ENCODE measurements around the gene LTC4S.

The LTC4S gene

DNA sequence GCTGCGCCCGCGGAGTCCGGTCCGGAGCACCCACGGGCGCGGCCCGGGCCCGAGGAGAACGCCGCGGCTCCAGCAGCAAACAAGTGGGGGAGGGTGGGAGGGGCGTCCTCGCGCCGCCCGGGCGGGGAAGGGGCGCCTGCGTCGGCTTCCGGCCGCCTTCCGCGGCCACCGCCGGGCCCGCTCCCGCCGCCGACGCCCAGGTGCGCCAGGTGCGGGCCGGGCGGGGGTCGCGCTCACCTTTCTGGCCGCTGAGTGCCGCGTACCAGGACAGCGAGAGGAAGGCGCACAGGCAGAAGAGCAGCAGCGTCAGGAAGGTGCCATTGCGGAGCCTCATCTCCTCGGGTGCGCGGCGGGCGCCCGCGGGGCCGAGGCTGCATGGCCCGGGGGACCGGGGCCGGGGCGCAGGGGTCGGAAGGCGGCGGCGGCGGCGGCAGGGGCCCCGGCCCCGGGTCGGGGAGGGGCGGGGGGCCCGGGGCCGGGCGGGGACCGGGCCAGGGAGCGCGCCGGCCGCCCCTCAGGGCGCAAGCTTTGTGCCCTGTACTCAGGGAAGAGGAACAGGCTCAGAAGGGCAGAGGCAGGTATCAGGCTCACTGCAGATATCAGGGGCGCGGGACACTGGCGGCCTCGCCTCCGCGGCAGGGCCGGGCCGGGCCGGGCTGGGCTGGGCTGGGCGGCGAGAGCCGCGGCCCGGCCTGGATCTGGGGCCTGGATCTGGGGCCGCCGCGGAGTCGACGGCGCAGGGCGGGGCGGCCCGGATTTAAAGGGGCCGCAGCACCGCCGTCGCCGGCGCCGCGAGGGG, 12.7 kb downstream of the LTC4S start, which contains the start of gene MGAT4B:
Gene MGAT4B (minus strand): TSS at position 617 of the 799 bp plus-strand sequence. CDS start 283 bp downstream, at position 334.
- no peak for DNase-seq (ENCODE audit: low read depth in 2 of 2)

DNA sequence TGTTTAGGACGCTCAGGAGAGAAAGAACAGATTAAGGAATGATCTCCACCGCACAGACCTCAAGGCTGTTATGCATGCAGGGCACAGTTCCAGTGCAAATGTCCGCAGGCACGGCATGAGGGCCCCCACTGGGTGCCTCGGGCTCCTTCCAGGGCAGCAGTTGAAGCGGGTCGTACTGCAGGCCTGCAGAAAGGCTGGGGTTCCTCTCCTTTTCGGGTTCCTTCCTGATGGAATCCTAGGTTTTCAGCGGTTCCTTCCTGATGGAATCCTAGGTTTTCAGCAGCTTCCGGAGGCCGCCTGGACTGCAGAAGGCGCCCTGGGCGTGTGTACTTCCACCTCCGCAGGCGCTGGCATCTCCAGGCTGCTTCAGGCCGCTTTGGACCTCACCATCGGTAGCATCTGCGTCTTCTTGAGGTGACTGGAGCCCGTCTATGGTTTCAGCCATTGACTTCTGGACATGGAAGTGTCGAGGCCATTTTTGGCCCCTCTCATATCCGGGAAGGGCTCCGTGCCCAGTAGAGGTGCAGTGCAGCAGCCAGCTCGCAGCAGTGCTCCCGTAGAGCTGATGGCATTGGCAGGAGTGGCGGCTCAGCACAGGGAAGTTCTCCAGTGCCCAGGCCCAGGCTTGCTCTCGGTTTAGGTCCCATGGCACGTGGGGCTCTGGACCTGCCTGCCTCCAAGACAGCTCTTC, 18.5 kb downstream of the LTC4S start:
- DNase-seq (ENCODE audit: low read depth in 2 of 2), result no peak

GRCh38 chr5:179812997-179813607, 19.3 kb downstream of the LTC4S start:
- DNase-seq (ENCODE audit: low read depth in 2 of 2), result no peak

DNA sequence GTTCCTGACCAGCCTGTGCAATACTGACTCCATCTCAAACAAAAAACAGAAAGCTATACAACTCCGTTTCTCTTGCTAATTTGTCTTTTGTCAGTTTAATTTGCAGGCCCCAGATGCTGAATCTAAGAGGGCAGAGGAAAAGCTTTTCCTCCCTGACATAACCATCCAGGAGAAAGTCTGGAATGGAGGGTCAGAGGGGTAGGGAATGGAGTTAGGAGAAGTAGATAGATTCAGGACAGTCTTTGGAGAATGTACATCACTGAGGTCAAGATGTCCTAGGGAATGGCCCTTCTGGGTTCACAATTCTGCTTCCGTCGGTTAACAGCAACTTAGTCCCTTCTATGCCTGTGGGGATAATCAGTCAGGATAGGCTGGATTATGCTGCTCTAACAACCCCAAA, 20.3 kb downstream of the LTC4S start:
- no peak for DNase-seq (ENCODE audit: low read depth in 2 of 2)

GRCh38 chr5:179815491-179816249, 21.9 kb downstream of the LTC4S start:
- no peak for DNase-seq (ENCODE audit: low read depth in 2 of 2)

DNA sequence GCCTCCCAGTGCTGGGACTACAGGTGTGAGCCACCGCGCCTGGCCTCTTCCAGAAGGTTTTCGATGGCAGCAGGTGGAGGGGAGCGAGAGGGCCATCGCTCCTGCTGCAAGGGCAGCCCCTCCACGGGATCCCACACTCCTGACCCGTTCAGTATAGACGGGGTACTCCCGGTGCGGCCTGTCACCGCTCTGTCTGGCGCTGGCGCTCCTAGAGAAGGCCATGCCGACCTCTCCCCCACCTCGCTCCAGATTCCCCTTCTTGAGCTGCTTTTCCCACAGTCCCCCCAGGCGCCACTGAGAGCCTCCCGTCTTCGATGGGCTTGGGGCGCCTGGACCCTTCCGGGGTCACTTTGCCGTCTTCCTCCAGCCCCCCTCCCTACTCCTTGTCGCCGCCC, 22.6 kb downstream of the LTC4S start:
- no peak for DNase-seq (ENCODE audit: low read depth in 2 of 2)

GRCh38 chr5:179816796-179817469, 23.1 kb downstream of the LTC4S start:
- DNase-seq (ENCODE audit: low read depth in 2 of 2), result no peak

DNA sequence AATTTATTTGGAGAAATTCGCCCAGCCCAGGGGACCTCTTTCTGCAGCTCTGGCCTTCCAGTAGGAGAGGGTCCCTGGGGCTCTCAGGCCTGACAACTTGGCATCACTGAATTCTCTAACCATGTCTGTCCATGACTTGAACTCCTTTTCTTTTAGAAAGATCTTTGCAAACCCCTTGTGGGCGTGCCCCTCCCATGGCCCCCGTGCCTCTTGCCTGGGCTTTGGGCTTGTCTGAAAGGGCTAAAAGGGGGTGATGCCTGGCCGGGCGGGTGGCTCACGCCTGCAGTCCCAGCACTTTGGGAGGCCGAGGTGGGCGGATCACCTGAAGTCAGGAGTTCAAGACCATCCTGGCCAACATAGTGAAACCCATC, 23.7 kb downstream of the LTC4S start:
- DNase-seq (ENCODE audit: low read depth in 2 of 2), result no peak

DNA sequence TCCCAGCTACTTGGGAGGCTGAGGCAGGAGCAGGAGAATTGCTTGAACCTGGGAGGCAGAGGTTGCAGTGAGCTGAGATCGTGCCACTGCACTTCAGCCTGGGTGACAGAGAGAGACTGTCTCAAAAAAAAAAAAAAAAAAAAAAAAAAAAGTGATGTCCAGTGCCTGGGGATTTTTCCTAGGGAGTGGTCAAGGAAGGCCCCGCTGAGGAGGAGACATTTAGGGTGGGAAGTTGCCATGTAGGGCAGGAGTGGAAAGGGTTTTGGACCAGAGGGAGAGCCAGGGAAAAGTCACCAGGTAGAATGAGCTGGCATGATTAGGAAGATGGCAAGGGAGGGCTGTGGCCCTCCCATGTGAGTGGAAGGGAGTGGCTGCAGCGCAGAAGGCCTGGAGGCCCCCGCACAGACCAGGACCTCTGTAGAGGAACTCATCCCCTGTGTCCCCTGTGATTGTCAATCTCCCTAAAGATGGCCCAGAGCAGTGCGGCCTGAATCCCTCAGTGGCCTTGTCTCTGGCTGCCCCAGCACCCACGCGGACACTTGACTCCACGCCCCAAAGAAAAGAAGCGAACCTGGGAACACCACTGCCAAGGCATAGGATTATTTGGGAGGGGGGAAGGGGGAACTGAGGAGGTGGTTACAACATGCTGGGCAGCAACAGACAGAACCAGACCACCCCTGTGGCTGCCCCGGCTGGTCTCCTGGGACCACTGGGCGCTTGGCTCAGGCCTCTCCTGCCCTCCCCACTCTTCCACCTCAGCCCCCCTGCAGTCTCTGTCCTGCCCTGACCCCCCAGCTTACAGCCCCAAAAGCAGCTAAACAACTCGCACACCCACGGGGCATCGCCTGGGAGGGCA, 24.3 kb downstream of the LTC4S start:
- DNase-seq (ENCODE audit: low read depth in 2 of 2), result no peak

DNA sequence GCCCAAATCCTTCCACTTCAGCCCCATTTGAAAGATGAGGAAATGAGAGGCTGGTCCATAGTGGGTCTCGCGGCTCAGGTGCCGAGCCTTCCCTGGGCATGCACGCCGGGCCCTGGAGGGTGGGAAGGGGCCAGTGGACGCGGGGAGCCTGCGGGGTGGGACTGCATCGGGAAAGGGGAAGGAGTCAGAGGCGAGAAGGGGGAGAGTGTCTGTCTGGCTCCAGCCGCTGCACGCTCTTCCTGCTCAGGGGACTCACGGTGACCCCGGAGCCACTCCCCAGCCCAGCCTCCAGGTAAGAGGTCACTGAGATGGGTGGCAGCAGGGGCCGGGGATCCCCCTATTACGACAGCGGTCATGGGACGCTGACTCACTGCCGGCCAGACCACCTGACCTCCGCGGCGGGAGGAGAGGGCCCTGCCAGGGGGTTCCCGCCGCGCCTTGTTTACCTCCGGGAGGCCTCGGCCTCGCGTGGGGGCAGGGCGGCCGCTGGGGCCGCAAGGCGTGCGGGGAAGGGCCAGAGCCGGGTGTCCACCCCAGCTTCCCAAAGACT, 25.0 kb downstream of the LTC4S start:
- DNase-seq (ENCODE audit: low read depth in 2 of 2), result peak; percentile 49 to 51

DNA sequence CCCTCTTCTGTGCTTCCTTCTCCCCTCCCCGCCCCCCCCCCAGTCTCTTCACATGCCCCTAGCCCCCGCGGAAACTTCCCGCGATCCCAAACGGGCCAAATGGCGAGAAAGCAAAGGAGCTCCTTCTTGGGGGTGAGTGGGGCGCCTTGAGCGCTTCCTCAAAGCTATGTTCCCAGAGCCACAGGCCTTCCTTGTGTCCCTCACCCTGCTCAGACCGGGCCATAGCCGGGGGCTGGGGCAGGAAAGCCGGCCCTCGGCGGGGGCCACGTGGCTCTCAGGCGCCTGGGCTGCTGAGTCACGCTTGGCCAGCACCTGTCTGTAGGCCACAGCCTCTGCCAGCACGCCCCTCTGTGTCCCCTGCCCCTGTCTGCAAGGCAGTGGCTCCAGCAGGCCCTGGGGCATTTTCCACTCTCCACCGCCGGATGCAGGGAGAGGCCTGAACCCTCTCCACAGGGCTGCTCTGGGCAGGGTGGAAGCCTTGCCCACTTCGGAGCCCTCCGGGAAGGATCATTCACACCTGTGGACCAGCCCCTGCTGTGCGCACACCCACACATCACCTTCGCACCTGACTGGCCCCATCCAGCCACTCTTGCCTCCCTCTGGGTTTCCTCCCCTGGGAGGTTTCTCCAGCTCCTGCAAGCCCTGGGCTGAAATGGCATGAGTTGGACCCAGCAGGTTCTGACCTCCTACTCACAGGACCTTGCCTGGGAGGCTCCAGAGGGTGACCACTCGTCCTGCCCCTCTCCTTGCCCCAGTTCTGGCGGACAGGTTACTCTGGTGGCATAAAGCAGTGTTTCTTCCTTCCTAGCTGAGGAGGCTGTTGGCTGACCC, 25.7 kb downstream of the LTC4S start:
- DNase-seq (ENCODE audit: low read depth in 2 of 2), result no peak

DNA sequence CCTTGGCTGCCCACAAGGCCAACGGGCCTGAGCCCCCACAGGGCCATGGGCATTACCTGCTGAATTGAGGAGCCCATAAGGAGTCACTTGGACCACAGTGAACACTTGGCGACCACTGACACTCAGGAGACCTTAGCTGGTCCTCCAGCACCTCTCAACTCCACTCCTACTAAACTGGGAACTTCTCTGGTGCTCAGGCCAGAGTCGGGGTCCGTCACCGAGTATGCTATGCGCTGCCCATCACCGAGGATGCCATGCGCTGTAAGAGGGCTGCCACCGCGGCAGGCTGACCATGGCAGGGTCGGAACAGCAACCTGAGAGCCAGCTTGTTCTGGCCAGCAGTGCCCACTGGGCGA, 26.3 kb downstream of the LTC4S start:
- no peak for DNase-seq (ENCODE audit: low read depth in 2 of 2)

GRCh38 chr5:179820483-179821297, 26.9 kb downstream of the LTC4S start, which contains the start of gene SQSTM1:
SQSTM1 (plus strand) TSS chr5:179820905; CDS start chr5:179820937, 32 bp downstream.
- DNase-seq (ENCODE audit: low read depth in 2 of 2), result peak in 1 of 2 experiments; percentile 38

GRCh38 chr5:179821298-179822058, 27.7 kb downstream of the LTC4S start:
- peak; percentile 70 to 71 for DNase-seq (ENCODE audit: low read depth in 2 of 2)

- no peak for DNase-seq (ENCODE audit: low read depth in 2 of 2)
Observed at GRCh38 chr5:179822059-179822432, 28.3 kb downstream of the LTC4S start.

DNA sequence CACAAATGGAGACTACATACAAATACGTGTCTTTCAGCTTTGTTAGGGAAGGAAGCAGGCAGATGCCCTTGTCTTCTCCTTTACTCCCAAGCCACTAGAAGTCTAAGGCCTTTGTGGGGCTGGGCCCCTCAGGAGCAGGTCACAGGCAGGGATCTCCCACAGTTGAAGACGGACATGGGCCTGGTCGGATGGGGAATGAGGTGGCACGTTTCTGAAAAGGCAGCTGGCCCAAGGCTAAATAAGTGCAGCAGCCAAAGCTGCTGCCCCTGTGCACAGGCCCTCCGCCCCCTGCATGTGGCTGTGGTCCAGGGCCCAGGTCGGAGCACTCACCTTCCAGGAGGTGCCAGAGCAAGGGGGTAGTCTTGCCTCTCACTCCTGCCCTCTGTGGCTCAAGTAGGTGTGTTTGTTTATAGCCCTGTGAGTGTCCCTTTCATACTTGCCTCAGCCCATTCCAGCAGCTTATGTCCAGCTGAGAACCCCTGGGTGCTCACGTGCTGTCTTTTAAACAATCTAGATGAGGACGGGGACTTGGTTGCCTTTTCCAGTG, 28.7 kb downstream of the LTC4S start:
- no peak for DNase-seq (ENCODE audit: low read depth in 2 of 2)

Data from fibroblast of skin of left biceps (primary cell).